ENCODE measurements around the gene RPS6KA2.
"Not testable (repeated sequence)": the region's sequence is repeated elsewhere in the genome, so short reads cannot be mapped to it uniquely, and the experiment has no call there.

RPS6KA2 gene

DNA sequence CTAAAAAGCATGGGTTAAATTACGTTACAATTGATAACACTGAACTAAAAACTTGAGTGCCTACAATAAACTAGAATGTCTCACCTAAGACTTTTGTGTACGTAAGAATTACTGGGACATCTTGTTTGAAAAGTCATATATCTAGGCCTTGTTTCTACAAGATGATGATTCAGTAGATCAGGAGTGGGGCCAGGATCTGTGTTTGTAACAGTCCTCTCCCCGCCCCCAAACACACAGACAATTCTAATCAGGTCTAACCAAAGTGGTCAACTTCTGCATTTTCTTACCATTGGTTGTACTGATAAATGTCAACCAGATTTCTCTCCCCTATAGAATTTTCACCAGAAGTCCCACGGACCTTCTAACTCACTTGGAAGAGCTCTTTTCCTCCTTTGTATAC lies 97.5 kb downstream of the RPS6KA2 start:
- no peak for DNase-seq (ENCODE audit: low read depth)

DNA sequence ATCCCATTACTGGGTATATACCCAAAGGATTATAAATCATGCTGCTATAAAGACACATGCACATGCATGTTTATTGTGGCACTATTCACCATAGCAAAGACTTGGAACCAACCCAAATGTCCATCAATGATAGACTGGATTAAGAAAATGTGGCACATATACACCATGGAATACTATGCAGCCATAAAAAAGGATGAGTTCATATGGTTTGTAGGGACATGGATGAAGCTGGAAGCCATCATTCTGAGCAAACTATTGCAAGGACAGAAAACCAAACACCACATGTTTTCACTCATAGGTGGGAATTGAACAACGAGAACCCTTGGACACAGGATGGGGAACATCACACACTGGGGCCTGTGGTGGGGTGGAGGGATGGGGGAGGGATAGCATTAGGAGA lies 98.0 kb downstream of the RPS6KA2 start:
- DNase-seq (ENCODE audit: low read depth) = not testable (repeated sequence)

DNA sequence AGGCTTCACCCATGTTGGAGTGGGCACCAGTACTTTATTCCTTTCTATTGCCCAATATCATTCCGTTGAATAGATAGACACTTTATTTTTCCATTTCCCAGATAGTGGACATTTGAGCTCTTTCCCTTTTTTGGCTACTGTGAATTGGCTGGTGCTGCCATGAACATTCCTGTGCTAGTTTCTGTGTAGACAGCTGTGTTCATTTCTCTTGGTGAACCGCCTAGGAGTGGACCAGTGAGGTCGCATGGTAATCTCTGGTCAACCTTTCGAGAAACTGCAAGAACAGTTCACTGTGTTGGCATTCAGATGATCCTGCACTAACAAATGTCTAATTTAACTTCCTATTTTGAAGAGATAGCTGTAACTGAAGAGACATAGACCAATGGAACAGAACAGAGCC lies 99.2 kb downstream of the RPS6KA2 start:
- no peak for DNase-seq (ENCODE audit: low read depth)

DNA sequence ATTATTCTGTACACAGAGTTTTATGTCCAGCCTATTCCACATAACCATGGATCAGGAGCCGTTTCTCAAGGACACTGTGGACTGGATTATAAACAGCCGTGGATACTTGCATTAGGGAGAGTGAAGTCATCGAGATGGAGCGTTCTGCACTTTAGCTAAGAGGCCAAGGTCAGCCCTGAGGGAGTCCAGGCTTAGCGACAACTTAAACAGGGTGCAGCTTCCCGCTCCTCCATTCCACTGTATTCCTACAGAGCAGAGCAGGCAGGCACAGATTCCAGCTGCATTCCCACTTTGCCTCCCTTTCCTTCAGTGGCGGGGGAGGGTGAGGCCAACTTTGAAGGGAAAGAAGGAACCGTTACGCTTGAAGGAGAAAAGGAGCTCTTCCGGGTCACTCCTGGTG lies 100.1 kb downstream of the RPS6KA2 start:
- no peak for DNase-seq (ENCODE audit: low read depth)

GRCh38 chr6:166525567-166525966 lies 101.5 kb downstream of the RPS6KA2 start:
- DNase-seq (ENCODE audit: low read depth) = no peak

GRCh38 chr6:166523782-166524559 lies 103.1 kb downstream of the RPS6KA2 start:
- no peak for DNase-seq (ENCODE audit: low read depth)

- no peak for DNase-seq (ENCODE audit: low read depth)
These were observed 105.9 kb downstream of the RPS6KA2 start for GRCh38 chr6:166520905-166521834.

DNA sequence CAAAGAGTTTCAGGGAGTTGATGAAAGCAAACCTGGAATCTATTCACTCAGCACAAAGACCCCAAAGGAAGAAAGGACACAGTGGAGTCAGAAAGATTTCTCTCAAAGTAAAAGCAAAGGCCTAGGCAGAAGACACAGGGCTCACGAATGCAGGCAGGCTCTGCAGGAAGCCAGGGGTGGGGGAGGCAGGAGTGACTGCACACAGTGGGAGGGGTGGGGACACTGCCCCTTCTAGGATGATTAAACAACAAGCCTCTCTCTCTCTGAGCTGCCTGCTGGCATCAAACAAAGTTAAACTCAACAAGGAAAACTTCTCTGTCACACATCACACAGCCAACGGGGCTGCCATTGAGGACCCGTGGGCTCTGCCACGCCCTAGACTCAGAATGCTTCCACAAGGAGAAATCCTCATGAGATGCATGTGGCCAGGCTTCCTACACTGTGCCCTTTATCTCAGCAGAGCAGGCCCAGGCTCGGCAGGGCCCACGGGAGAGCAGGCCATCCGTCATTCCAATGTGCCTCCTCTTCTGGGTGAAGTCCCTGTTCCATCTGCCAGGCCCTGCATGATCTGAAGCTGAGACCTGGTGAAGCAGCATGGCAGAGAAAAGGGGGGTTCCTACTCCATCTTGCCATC lies 110.7 kb downstream of the RPS6KA2 start:
- DNase-seq (ENCODE audit: low read depth) = no peak

DNA sequence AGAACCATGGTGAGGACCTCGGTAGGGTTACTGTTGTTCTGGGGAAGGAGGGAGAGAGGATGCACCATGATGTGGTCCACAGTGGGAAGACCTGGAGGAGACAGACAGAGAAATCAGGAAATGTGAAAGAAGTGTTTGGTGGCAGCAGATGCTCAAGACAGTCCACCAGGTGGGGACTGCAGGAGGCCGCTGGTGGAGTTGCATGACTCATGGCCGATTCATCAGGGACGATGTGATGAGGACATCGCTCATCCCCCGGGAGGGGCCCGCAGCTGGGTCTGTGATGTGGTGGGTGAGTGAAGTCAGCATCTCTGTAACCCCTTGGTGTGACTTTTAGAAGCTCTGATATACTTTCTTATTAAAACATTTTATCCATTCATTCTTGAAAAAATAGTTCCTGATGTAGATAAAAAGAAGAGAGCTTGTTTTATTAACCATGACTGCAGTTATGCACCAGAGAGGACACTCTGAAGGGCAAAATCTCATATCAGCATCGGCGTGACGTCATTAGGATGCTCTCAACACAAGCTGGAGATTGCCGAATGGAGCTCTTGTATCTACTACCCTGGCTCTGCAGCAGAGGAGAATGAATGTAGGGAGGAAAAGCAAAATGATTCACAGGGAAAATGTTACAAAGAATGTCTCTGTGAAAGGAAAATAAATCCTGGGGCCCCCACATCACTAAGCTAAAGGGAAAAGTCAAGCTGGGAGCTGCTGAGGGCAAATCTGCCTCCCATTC lies 111.8 kb downstream of the RPS6KA2 start:
- peak; percentile 49 for DNase-seq (ENCODE audit: low read depth)

GRCh38 chr6:166514196-166514595 lies 112.9 kb downstream of the RPS6KA2 start:
- no peak for DNase-seq (ENCODE audit: low read depth)

DNA sequence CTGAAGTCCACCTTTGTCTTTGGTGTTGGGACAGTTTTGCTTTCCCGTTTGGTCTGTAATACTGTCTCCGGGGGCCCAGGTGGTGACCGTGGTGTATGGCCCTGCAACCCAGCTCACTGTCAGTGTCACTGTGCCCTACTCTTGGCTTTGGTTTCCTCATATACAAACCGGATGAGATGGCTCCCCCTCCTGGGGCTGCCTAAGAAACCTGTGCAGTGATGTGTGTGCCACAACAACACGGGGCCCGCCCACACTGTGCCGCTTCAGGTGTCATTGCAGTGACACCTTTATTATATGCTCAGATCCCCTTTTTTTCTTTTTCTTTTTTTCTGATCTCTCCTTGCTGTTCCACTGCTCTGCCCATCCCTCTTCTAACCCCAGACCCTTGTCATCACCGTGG lies 114.5 kb downstream of the RPS6KA2 start:
- DNase-seq (ENCODE audit: low read depth) = peak; percentile 7

- DNase-seq (ENCODE audit: low read depth) = no peak
These were observed 115.7 kb downstream of the RPS6KA2 start for GRCh38 chr6:166511316-166511715.

DNA sequence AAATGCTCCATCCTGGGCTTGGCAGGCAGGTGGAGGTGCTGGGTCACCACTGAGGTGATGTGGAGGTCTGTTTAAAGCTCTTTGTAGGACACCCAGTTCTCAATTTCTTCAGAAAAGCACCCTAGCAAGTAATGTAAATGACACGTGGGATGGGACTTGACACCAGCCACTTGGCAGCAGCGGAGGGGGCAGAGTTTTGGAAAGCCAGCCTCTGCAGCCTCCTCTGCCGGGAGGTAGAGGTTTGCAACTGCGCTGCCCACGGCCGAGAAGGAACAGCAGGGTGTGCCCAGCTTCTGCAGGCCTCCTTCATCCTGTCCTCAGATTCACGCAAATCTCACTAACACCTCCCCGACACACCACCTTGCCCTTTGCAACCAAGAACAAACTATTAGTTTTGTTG lies 117.9 kb downstream of the RPS6KA2 start:
- DNase-seq (ENCODE audit: low read depth) = no peak

- DNase-seq (ENCODE audit: low read depth) = no peak
These were observed 118.3 kb downstream of the RPS6KA2 start for GRCh38 chr6:166508726-166509125.

DNA sequence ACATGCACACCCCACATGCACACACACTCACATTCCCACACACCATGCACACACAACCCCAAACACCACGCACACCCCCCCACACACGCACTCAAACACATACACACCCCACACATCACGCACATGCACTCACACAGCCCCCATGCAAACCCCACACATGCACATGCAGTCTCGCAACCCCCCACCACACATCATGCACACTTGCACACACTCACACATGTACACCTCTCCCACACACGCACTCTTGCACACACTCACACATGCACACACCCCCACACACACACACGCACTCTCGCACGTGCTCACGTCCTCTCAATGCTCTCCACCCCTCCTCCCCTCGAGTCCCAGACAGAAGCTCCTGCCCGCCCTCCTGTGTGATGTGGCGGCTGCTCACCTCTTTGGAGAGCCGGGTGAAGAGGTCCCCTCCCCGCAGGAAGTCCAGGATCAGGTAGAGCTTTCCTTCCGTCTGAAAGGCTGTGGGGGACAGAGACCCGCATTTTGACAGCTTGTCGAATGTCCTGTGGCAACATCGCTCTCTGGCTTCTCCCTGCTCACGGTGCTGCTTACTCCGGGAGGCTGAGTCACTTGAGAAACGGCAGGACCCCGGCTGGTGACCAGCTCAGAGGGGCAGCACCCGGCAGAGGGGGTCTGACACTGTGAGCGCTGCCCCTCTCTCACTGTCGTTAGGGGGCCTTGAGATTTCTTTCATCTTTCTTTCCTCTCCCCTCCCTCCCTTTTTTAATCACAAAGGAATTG lies 119.1 kb downstream of the RPS6KA2 start:
- DNase-seq (ENCODE audit: low read depth) = no peak

GRCh38 chr6:166507380-166507779 lies 119.7 kb downstream of the RPS6KA2 start:
- no peak for DNase-seq (ENCODE audit: low read depth)

GRCh38 chr6:166505133-166505905 lies 121.7 kb downstream of the RPS6KA2 start:
- DNase-seq (ENCODE audit: low read depth) = no peak

DNA sequence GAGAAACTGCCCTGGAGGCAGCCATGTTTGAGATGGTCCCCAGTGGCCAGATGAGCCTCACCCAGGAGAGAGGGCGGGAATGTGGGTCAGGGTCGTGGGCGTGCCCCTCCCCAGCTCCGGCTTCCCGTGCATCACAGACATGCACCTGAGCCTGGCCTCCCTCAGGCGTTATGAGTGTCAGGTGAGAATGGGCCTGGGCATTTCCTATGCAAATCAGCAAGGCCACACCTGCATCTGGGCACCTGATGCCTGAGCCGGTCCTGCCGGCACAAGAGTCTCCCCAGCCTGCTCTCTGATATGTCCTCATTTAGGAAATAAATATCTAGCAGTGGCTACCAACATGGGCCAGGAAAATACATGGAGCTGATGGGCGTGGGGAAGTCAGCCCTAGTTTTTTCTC lies 123.0 kb downstream of the RPS6KA2 start:
- DNase-seq (ENCODE audit: low read depth) = no peak

GRCh38 chr6:166503167-166503744 lies 123.8 kb downstream of the RPS6KA2 start:
- DNase-seq (ENCODE audit: low read depth) = no peak

GRCh38 chr6:166502453-166502852 lies 124.6 kb downstream of the RPS6KA2 start:
- DNase-seq (ENCODE audit: low read depth) = no peak

Measured in stimulated activated CD8-positive, alpha-beta memory T cell treated with anti-CD3 and anti-CD28 coated beads, Interleukin-4, amount 100 ng/mL, for 24 hours (primary cell).